Measurements from ENCODE around the gene ST3GAL4.

ST3GAL4 gene

DNA sequence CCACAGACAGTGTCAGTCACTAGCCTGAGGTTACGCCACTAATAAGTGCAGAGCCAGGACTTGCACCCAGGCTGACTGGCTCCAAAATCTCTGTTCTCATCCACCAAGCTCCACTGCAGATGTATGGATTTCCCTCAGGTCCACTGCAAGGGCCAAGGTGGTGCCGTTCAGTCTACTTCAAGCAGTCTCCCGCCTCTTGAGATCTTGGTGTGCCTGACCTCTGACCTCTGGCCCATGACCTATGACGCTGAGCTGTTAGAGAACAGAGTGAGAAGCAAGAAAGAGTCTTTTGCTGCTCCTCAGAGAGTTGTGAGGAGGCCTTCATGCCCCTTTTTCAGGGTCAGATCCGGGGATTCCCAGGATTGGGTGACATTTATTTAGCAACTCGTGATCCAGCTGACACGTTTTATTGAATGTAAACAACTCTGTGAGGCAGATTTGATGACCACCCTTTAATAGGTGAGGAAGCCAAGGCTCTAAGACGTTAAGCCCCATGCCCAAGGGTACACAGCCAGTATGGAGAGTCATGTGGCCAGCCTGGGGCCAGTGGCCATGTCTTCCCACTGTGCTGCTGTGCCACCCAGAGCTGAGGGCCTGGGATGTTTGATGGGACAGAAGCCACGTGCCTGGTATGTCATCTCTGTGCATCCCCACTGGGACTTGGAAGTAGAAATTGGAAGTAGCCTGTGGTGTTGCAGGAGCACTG, 26.4 kb upstream of the ST3GAL4 start:
- no peak for DNase-seq
- in situ Hi-C loops (cut with MboI; ENCODE audit: low pct_unique_long_range_greater_than_20kb, low sequenced_read_pairs): no loop called here

- no peak for DNase-seq
- in situ Hi-C loops (cut with MboI; ENCODE audit: low pct_unique_long_range_greater_than_20kb, low sequenced_read_pairs): no loop called here
Measured at GRCh38 chr11:126329644-126330211, 25.8 kb upstream of the ST3GAL4 start.

GRCh38 chr11:126331286-126331685, 24.2 kb upstream of the ST3GAL4 start:
- no peak for DNase-seq

DNA sequence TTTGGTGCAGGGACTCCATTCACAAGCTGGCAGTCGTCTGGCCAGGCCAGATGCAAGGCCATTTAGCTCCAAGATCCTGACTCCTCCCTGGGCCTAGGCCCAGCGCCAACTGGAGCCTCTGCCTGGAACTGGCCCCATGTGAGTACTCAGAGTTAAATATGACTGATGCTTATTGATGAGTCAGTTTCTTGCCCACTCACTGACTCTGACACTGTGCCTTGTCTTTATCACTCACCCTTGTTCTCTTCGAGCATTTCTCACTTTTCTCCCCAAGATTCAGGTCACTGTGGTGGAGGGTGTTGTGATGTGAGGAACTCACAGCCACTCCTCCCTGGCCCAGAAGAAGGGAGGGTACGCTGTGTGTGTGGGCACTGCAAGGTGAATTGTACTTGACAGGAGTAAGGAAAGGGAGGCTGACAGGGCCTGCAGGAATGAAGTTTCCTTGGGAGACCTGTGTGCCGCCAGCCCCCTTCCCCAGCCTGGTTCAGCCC, 23.2 kb upstream of the ST3GAL4 start:
- DNase-seq: no peak

More at GRCh38 chr11:126331286-126331685, 24.2 kb upstream of the ST3GAL4 start:
- in situ Hi-C loops (cut with MboI; ENCODE audit: low pct_unique_long_range_greater_than_20kb, low sequenced_read_pairs): no loop called here

DNA sequence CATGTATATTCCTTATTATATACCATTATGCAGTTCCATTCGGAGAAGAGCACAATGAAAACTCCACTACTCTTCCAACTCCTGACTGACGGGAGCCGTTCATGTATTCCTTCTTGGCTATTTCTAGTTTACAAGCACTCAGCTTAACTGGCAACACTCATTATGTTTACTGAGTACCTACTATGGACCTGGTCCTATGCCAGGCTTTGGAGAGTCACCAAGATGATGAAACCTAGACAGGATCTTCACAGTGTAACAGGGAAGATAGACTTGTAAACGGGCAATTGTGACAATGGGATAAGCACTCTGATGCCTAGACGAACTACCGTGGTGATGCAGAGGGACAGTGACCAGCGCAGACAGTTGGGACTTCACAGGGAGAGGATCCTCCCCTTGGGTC, 22.3 kb upstream of the ST3GAL4 start:
- in situ Hi-C loops (cut with MboI; ENCODE audit: low pct_unique_long_range_greater_than_20kb, low sequenced_read_pairs): no loop called here
- no peak for DNase-seq

More for the DNA sequence above, 23.2 kb upstream of the ST3GAL4 start:
- in situ Hi-C loops (cut with MboI; ENCODE audit: low pct_unique_long_range_greater_than_20kb, low sequenced_read_pairs): no loop called here

DNA sequence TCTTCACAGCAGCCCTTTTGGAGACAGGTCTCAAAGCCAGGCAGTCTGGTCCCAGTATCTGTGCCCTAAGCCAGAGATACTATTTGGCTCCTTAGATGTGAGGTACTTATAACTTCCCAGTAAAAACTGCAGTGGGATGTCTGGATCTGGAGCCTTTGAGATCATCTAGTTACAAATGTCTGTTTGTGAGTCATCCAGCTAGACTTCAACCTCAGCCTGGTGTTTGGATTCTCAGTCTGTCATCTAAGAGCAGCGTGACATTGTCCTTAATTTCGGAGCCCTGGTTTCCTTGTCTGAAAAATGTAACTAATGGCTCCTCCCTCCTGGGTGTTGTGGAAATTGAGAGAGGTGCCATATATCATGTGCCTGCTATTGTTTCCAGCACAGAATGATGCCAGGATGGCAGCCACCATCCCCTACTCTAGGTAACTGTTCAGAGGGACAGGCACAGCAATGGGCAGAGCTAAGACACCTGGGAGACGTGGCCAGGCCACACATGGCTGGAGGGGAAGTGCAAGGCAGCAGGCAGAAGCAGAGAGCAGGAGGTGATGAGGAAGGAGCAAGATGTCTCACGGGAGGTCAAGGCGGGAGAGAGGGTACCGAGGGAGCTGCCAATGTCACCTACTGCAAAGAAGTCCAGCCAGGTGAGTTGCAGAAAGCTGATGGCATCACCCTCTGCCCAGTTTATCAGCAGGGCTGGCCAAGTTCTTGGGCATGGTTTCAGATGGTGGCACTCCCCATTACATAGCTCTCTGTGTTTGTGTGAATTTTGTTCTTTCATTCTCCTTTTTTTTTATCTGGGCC, 20.6 kb upstream of the ST3GAL4 start:
- DNase-seq: no peak
- in situ Hi-C loops (cut with MboI; ENCODE audit: low pct_unique_long_range_greater_than_20kb, low sequenced_read_pairs): no loop called here

DNA sequence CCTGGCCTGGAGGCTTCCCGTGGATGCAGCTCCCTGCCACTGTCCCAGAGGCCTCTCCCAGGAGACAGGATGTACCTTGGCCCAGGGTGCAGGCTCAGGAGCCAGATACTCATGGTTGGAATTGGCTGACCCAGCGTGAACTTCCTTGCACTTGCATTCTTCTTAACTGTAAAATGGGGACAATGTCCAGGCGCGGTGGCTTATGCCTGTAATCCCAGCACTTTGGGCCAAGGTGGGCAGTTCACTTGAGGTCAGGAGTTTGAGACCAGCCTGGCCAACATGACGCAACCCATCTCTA, 20.1 kb upstream of the ST3GAL4 start:
- no peak for DNase-seq
- in situ Hi-C loops (cut with MboI; ENCODE audit: low pct_unique_long_range_greater_than_20kb, low sequenced_read_pairs): no loop called here

GRCh38 chr11:126336138-126336541, 19.3 kb upstream of the ST3GAL4 start:
- DNase-seq: no peak
- in situ Hi-C loops (cut with MboI; ENCODE audit: low pct_unique_long_range_greater_than_20kb, low sequenced_read_pairs): no loop called here

GRCh38 chr11:126336671-126337101, 18.8 kb upstream of the ST3GAL4 start:
- in situ Hi-C loops (cut with MboI; ENCODE audit: low pct_unique_long_range_greater_than_20kb, low sequenced_read_pairs): no loop called here

DNA sequence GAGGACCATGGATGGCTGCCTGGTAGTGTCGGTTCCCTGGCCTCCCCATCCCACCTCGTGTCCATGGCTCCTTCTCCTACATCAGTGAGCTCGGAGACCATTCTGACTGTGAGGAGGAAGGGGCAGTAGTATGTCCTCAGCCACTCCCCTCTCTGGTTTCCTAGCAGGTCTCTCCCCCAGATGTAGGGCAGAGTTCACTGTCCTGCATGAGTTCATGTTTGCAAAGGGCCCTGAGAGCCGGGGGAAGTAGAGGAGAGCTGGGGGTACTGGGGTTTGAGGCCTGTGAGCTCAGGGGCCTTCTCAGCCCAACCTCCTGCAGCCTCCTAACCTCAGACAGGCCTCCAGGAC, 18.4 kb upstream of the ST3GAL4 start:
- in situ Hi-C loops (cut with MboI; ENCODE audit: low pct_unique_long_range_greater_than_20kb, low sequenced_read_pairs): no loop called here
- no peak for DNase-seq

More at GRCh38 chr11:126336671-126337101, 18.8 kb upstream of the ST3GAL4 start:
- DNase-seq: peak; percentile 56

DNA sequence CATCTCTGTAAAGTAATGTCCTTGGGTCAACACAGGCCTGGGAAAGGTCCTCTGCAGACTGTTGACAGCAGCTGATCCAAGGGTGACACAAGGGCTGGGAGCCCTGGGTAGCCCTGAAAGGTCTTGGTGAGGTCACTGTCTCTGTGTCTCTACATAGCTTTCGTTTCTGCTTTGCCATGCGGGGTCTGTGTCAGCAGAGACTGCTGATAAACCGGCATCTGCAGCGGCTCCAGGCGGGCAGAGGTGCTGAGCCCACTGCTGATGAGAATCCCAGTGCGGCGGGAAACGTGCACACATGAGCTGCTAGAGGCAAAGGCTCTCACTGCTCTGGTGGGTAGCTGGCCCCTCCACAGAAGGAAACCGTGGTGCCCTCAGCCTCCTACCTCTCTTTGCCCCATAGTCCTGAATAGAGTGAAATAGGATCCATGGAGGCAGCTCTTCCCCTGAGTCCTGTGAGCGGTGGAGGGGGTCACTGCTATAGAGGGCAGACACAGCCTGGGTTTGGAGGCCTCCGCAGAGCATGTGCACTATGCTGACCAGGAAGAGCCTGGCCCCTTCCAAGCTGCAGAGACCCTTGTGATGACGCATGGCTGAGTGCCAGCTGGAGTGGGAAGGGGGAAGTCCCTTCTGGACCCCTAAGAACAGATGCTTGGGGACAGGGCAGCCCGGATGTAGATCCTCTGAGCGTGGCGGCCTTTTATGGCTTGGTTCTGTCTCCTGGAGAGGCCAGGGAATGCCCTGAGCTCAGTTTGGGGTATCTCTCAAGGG, 17.8 kb upstream of the ST3GAL4 start:
- DNase-seq: no peak
- in situ Hi-C loops (cut with MboI; ENCODE audit: low pct_unique_long_range_greater_than_20kb, low sequenced_read_pairs): no loop called here

- in situ Hi-C loops (cut with MboI; ENCODE audit: low pct_unique_long_range_greater_than_20kb, low sequenced_read_pairs): no loop called here
- DNase-seq: no peak
Measured at GRCh38 chr11:126338346-126339055, 17.0 kb upstream of the ST3GAL4 start.

DNA sequence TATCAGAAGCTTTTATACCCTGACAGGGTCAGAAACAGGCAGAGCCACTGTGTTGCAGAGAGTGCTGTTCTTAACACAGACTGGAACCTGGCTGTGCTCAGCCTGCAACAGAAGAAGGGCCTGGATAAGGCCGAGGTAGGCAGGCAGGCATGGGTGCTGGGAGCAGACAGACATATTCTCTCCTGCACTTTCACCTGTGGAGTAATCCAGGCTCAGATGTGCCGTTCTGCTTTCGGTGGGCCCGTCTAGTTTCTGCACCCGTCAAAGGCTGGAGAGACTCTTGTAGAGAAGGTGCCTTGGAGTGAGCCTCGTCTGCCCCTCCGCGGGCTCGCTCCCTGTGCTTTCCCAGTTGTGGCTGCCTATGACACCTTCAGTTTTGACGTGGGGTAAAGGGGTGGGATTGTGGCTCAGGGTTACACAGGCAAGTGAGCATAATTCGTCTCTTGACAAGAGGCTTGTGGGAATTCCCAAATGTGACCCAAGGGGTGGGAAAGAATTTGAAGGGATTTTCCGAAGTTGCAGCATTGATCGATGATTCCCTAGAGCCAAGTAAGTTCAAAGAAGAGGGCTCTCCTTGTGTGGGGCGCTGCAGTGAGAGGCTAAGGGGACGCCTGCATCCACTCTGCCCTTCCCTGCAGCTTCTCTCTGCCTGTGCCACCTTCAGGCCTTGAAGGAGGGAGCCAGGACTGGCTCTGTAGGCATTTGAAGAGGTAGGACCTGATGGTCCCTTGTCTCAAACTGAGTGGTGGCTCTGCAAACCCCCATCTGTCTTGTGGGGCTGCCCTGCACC, 16.2 kb upstream of the ST3GAL4 start:
- in situ Hi-C loops (cut with MboI; ENCODE audit: low pct_unique_long_range_greater_than_20kb, low sequenced_read_pairs): no loop called here
- DNase-seq: no peak

GRCh38 chr11:126339863-126340434, 15.5 kb upstream of the ST3GAL4 start:
- no peak for DNase-seq
- in situ Hi-C loops (cut with MboI; ENCODE audit: low pct_unique_long_range_greater_than_20kb, low sequenced_read_pairs): no loop called here

- DNase-seq: no peak
- in situ Hi-C loops (cut with MboI; ENCODE audit: low pct_unique_long_range_greater_than_20kb, low sequenced_read_pairs): no loop called here
Measured at GRCh38 chr11:126340960-126341606, 14.4 kb upstream of the ST3GAL4 start.

DNA sequence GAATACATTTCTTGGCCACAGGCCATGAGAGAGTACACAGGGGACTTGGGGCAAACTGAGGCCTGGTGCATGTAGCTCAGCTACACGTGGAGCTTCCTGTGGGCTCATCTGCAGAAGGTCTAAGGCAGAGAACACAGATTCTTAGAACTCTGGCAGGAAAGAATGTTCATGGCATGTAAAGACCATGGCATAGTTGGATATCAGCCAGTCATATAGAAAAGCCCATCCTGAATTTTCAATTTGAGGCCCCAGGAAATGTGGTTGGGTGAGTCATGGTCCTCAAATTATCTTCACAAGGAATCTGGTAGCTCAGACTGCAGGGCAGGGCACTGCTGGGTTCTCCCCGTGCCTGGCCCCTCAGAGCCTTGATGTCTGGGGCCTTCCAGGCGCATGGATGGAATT, 13.7 kb upstream of the ST3GAL4 start:
- in situ Hi-C loops (cut with MboI; ENCODE audit: low pct_unique_long_range_greater_than_20kb, low sequenced_read_pairs): no loop called here
- DNase-seq: peak; percentile 60

- no peak for DNase-seq
- in situ Hi-C loops (cut with MboI; ENCODE audit: low pct_unique_long_range_greater_than_20kb, low sequenced_read_pairs): no loop called here
Measured at GRCh38 chr11:126343051-126343450, 12.4 kb upstream of the ST3GAL4 start.

Measured in KBM-7 (cell line).